GM21381 (cell line): Measurements from ENCODE around the gene EHMT2.
"Not testable (repeated sequence)": the region's sequence is repeated elsewhere in the genome, so short reads cannot be mapped to it uniquely, and the experiment has no call there.

Experiments used
- ATAC-seq: cut with Tn5 transposase; IDR thresholded peaks from one replicate; pipeline ENCODE4 v1.9.1; 2021; ENCODE audit warnings: mild to moderate bottlenecking, moderate library complexity; ENCODE audit not compliant: unreplicated experiment

EHMT2 gene

DNA sequence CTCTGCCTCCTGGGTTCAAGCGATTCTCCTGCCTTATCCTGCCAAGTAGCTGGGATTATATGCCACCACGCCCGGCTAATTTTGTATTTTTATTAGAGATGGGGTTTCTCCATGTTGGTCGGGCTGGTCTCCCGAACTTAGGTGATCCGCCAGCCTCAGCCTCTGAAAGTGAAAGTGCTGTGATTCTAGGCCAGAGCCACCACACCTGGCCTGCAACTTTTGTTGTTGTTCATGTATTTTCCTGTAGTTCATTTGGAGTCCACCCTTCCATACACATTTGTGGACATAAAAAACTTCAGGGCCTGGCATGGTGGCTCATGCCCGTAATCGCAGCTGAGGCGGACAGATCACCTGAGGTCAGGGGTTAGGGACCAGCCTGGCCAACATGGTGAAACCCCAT, 55.4 kb downstream of the EHMT2 start:
- ATAC-seq: no peak

DNA sequence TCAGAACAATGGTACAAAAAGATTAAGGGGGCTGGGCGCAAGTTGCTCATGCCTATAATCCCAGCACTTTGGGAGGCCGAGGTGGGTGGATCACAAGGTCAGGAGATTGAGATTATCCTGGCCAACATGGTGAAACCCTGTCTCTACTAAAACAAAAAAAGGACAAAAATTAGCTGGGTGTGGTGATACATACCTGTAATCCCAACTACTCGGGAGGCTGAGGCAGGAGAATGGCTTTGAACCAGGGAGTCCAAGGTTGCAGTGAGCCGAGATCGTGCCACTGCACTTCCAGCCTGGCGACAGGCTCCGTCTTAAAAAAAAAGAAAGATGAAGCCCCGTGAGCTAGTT, 57.7 kb downstream of the EHMT2 start:
- not testable (repeated sequence) for ATAC-seq

DNA sequence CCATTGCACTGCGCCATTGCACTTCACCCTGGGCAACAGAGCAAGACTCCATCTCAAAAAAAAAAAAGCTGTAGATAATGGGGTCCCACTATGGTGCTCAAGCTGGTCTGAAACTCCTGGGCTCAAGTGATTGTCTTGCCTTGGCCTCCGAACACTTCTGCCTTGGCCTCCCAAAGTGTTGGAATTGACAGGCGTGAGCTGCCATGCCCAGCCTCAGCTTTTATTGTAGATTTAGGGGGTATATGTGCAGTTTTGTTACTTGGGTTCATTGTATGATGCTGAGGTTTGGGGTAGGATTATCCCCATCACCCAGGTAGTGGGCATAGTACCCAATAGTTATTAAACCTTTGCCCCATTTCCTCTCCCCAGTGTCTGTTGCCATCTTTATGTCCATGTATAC, 58.5 kb downstream of the EHMT2 start:
- ATAC-seq: no peak

DNA sequence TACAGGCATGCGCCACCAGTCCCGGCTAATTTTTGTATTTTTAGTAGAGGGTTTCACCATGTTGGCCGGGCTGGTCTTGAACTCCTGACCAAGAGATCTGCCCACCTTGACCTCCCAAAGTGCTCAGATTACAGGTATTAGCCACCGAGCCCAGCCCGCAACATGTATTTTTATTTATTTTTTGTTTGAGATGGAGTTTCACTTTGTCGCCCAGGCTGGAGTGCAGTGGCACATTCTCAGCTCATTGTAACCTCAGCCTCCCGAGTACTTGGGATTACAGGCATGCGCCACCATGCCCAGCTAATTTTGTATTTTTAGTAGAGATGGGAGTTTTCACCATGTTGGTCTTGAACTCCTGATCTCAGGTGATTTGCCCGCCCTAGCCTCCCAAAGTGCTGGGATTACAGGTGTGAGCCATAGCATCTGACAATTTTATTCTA, 59.4 kb downstream of the EHMT2 start:
- not testable (repeated sequence) for ATAC-seq

DNA sequence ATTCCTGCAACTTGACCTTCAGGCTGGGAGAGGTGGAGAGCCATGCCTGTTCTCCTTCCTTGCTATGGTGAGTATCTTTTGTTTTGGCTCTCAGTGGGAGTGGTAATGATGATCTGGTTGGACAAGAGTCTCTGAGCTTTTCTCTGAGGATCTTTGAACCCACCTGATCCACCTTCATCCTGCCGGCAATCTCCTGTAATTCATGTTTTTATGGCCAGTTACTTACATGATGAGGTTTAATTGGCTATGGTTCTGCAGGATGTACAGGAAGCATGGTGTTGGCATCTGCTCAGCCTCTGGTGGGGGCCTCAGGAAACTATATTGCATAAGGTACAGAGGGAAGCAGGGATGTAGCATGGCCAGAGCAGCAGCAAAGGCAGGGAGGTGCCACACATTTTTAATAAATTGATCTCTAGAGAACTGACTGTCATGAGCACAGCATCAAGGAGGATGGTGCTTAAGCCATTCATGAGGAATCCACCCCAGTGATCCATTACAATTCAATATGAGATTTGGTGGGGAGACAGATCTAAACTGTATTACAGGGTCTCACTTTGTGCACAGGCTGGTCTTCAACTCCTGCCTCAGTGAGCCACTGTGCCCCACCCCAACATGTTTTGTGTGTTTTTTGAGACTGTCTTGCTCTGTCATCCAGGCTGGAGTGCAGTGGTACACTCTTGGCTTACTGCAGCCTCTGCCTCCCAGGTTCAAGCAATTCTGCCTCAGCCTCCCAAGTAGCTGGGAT, 60.0 kb downstream of the EHMT2 start:
- ATAC-seq: no peak

DNA sequence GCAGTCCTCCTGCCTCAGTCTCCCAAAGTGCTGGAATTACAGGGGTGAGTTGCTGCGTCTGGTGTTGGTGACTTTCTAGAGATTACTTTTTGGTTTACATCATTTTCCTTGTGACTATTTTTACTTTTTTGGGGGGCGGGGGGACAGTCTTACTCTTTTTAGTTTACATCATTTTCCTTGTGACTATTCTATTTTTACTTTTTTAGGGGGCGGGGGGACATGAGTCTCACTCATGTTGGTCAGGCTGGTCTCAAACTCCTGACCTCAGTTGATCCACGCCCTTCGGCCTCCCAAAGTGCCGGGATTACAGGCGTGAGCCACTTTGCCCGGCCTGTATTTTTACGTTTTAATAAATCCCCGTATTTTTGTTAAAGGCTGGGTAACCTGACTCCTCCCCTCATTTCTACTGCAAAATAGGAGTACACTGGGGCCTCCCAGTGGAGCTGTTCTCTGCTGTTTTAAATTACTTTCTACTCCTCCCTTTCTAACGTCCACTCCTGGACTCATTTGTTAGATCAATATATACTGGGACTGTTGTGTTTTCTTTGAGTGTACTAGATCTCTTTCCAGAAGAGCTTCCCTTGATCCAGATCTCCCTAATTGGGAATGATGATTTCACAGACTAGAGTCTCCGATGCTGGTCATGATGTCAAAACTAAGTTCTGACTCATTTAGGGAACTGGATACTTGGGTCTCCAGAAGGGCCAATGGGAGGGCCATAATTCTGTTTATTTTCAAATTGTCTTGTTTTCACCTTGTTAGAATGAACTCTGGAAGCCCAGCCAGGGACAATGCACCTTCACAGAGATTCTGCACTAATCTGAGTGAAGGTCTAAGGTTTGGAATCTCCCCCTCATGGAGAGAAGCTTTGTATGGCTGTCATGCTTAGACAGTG, 60.8 kb downstream of the EHMT2 start:
- ATAC-seq: no peak

DNA sequence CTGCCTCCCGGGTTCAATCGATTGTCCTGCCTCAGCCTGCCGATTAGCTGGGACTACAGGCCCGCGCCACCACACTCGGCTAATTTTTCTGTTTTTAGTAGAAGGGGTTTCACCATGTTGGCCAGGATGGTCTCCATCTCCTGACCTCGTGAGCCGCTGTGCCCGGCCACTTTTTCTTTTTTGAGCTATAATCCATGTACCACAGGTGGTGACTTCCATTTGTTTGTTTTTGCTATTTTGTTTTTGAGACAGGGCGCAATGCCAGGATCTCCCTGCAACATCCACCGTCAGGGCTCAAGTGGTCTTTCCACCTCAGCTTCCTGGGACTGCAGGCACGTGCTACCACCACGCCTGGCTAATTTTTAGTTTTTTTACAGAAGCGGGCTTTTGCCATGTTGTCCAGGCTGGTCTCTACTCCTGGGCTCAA, 61.4 kb downstream of the EHMT2 start:
- no peak for ATAC-seq

DNA sequence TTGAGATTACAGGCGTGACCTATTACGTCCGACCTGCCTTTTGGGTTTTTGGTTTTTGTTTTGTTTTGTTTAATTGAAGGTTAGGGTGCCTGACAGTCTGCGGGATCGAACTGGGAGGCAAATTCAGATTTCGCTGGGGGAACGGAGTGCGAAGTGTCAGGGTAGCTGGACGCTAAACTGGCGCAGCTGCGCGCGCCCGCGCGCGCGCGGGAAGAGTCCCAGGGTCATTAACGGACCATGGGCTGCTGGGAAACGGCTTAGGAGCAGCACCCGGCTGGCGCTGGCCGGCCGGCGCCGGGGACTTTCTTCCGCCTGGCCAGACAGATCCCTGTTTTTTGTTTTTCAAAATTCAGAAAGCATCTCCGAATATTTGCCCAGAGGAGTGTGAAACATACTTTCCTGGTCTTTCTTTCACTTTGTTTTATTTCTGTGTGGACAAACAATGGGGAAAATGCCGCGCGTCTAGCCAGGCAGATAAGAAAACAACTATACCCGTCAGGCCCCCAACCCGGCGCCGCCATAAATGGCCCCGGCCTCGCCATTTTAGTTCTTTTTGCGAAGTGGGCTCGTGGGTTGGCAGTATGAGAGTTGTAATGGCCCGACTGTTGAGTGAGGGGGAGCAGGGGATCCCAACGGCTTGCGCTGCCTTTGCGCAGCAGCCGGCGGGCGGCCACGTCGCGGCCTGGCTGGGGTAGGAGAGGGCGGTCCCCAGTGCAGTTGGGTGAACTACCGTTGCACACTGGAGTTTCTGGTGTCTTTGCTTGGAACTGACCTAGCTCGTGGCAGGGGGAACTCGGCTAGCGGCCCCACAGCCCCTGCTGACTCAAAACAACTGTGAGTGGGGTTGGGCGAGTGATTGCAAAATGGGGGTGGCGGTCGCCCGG, 62.9 kb downstream of the EHMT2 start:
- peak; percentile 42 for ATAC-seq

DNA sequence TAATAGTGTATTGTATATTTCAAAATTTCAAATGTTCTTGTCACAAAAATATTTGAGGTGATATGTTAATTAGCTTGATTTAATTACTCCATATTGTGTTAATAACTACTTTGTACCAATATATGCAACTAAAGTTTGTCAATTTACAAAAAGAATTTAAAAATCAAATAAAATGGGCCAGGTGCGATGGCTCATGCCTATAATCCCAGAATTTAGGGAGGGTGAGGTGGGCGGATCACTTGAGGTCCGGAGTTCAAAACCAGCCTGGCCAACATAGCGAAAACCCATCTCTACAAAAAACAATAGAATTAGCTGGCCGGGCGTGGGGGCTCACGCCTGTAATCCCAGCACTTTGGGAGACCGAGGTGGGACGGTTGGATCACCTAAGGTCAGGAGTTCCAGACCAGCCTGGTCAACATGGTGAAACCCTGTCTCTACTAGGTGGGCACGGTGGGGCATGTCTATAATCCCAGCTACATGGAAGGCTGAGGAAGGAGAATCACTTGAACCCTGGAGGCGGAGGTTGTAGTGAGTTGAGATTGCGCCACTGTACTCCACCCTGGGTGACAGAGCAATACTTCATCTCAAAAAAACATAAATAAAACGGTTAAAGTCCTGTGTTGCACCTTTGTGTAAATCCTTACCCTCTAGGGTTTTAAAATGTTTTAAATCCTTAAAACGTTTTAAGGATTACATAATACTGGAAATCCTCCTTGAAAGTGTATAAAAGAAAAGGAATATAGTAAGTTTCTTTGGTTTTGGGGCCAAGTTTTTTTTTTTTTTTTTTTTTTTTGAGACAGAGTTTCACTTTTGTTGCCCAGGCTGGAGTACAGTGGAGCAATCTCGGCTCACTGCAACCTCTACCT, 65.9 kb downstream of the EHMT2 start:
- ATAC-seq: no peak

DNA sequence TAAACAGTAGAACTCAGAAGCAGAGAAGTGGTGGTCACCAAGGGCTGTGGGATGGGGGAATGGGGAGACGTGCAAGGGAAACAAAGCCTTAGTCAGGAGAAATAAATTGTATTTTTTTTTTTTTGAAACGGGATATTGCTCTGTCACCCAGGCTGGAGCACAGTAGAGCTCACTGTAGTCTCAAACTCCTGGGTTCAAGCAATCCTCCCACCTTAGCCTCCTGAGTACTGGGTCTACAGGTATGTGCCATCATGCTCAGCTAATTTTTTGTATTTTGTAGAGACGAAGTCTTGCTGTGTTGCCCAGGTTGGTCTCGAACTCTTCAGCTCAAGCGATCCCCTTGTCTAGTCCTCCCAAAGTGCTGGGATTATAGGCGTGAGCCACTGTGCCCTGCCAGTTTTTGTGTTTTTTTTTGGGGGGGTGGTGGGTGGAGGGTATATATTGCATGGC, 66.6 kb downstream of the EHMT2 start:
- ATAC-seq: no peak
